GM23248 (cell line): ENCODE data around the gene AADACL4.

ENCODE experiments used
- EZH2 ChIP-seq: fragments of 200-600 bp; sonication (generic); IDR thresholded peaks from 2 replicates; pipeline ENCODE4 v1.6.1; 2018; ENCODE audit warnings: antibody characterized with exemption, mild to moderate bottlenecking; ENCODE audit not compliant: insufficient read depth, poor library complexity, severe bottlenecking
- EZH2phosphoT487 ChIP-seq: fragments of 200-600 bp; sonication (generic); IDR thresholded peaks from 2 replicates; pipeline ENCODE4 v1.6.1; 2018; ENCODE audit warnings: antibody characterized with exemption, moderate library complexity, mild to moderate bottlenecking, low read depth; ENCODE audit not compliant: insufficient read depth

DNA sequence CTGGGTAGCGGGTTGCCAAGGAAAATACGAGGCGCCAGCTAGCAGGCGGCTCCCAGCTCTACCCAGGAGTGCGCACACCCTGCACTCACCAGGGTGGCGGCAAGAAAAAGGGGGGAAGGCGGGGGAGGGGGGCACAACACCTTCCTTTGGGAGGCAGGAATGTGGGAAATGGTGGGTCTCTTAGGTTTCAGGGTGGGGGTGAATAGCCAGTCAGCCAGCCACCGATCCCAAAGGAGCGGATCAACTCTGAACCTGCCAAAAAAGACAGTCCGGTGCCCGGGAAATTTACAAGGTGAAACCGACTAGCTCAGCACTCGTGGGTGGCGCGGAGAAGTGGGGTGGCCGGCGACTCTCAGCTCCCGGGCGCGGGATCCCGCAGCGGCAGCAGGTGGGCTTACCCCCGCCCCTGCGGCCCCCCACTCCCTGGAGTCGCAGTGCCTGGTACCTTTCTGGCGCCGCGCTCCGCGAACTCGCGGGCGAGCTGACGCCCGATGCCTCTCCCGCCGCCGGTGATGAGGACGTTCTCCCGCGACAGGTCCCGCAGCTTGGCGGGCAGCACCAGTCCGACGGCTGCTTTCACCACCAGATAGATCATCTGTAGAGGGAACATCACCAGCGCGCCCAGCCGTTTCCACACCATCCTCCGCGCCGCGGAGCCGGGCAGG lies 27.0 kb upstream of the AADACL4 start:
- no peak for TF ChIP-seq EZH2
- no peak for TF ChIP-seq EZH2phosphoT487
